Activated CD4-positive, alpha-beta T cell treated with anti-CD3 and anti-CD28 coated beads for 36 hours (primary cell): Measurements from ENCODE around the gene FITM2. TPM values are rescaled to one million over a fixed set of nuclear protein-coding genes. Genes with fewer than 3 reads are reported as not detected.

ENCODE experiments used
- ATAC-seq: fragments of 200-7000 bp; cut with Tn5 transposase; one replicate; pipeline ENCODE4 v1.10.0; 2021; ENCODE audit warnings: mild to moderate bottlenecking, moderate library complexity
- CTCF ChIA-PET: fragments of 350-600 bp; sonication (Branson Sonifier 250); formaldehyde crosslinking; loops from one replicate; lab custom pipeline; 2021; ENCODE audit warnings: antibody characterized with exemption; lab: Charles Lee
- POLR2A ChIA-PET: fragments of 350-600 bp; sonication (Branson Sonifier 250); formaldehyde crosslinking; loops from one replicate; lab custom pipeline; 2021; ENCODE audit warnings: antibody characterized with exemption, inconsistent platforms; lab: Charles Lee
- DNase-seq: peaks from one replicate; pipeline ENCODE4 v3.0.0-alpha.2; 2020
- H3K27ac Mint-ChIP-seq: one replicate; pipeline ENCODE4 v1.8.0; 2021; ENCODE audit warnings: mixed read lengths
- H3K27me3 Mint-ChIP-seq: one replicate; pipeline ENCODE4 v1.8.0; 2021; ENCODE audit warnings: mixed read lengths
- H3K36me3 Mint-ChIP-seq: one replicate; pipeline ENCODE4 v1.8.0; 2021; ENCODE audit warnings: low read depth, mixed read lengths
- H3K4me1 Mint-ChIP-seq: one replicate; pipeline ENCODE4 v1.8.0; 2021; ENCODE audit warnings: mixed read lengths
- H3K4me3 Mint-ChIP-seq: one replicate; pipeline ENCODE4 v1.8.0; 2021; ENCODE audit warnings: mild to moderate bottlenecking, moderate library complexity, mixed read lengths
- H3K9me3 Mint-ChIP-seq: one replicate; pipeline ENCODE4 v1.8.0; 2021; ENCODE audit warnings: low read depth, mixed read lengths
- intact Hi-C, 2 experiments: fragments of 100-400 bp; cut with DNase I in 1 of 2; cut with micrococcal nuclease in 1 of 2; formaldehyde crosslinking; loops; one replicate each; pipeline versions ENCODE4 v1.14.2 to v1.15.1; 2022 to 2024; cut with DNase I, micrococcal nuclease
- total RNA-seq, 2 experiments: library from RNA; stranded (reverse); gene quantifications; one replicate each; pipeline ENCODE4 v1.2.3, GENCODE V29; 2021

The FITM2 gene
- total RNA-seq, 2 experiments from 2014 or later: 2.1 to 2.2 TPM

DNA sequence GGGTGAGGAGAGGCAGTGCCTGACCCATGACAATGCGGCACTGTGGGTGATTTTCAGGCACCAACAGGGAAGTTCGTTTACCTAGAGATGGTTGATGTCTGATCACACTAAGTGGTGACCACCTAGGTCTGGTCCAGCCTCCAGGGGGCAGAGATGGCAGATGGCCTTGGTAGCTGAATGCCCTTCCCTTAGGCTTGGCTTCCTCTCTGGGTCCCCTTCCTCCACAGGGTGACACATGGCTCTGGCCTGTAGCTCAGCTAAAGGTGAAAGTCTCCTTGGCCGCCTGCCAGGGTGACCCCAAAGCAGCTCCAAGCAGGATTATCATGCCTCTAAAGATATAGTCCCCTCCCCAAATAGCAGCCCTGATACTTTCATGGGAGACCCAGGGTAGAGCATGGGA is 57.5 kb downstream of the FITM2 start:
- Mint-ChIP-seq H3K4me3 (no peak overlapping the region), H3K4me1 (no peaks in the 10 kb centered on the region), H3K27ac (no peak overlapping the region), H3K36me3 (no peaks in the 10 kb centered on the region), H3K27me3 (peaks cover 6% of the 10 kb centered on the region), H3K9me3 (no peaks in the 10 kb centered on the region)
- DNase-seq (no peak), ATAC-seq (no peak)
- POLR2A ChIA-PET: no interaction called here
- intact Hi-C loops: no loop called here
- CTCF ChIA-PET: no interaction called here

Other genes starting within 250 kb of the FITM2 start
- under 1 TPM; 0.07 TPM for gene JPH2, start 124.0 kb downstream of the FITM2 start, total RNA-seq
- 10 to 100 TPM; 19.9 to 22.5 TPM for gene OSER1, start 100.4 kb downstream of the FITM2 start, total RNA-seq
- under 1 TPM; 0.74 to 0.89 TPM for gene GDAP1L1, start 63.9 kb downstream of the FITM2 start, total RNA-seq
- gene R3HDML, start 25.8 kb upstream of the FITM2 start, total RNA-seq: not detected
- gene HNF4A, start 44.5 kb upstream of the FITM2 start, total RNA-seq: not detected
- 10 to 100 TPM; 18.3 to 21.5 TPM for gene TTPAL, start 164.7 kb upstream of the FITM2 start, total RNA-seq
- gene SERINC3, start 210.9 kb upstream of the FITM2 start, total RNA-seq: 10 to 100 TPM; 51.9 to 58.5 TPM